ENCODE data around the gene CACNA1E.

GRCh38 chr1:181737056-181737455 lies 253.7 kb downstream of the CACNA1E start:
- TF ChIP-seq, protein P1, sequence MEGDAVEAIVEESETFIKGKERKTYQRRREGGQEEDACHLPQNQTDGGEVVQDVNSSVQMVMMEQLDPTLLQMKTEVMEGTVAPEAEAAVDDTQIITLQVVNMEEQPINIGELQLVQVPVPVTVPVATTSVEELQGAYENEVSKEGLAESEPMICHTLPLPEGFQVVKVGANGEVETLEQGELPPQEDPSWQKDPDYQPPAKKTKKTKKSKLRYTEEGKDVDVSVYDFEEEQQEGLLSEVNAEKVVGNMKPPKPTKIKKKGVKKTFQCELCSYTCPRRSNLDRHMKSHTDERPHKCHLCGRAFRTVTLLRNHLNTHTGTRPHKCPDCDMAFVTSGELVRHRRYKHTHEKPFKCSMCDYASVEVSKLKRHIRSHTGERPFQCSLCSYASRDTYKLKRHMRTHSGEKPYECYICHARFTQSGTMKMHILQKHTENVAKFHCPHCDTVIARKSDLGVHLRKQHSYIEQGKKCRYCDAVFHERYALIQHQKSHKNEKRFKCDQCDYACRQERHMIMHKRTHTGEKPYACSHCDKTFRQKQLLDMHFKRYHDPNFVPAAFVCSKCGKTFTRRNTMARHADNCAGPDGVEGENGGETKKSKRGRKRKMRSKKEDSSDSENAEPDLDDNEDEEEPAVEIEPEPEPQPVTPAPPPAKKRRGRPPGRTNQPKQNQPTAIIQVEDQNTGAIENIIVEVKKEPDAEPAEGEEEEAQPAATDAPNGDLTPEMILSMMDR (IDR thresholded peaks at IDR 0.05): no peak
- TF ChIP-seq POLR2A (IDR thresholded peaks at IDR 0.05) (no peak), POLR2AphosphoS5 (IDR thresholded peaks at IDR 0.05) (no peak)
